Effector CD4-positive, alpha-beta T cell (primary cell): ENCODE data around the gene TICRR.

Experiments used
- DNase-seq: peaks from one replicate; pipeline ENCODE4 v3.0.0-alpha.2; 2020

Gene TICRR

DNA sequence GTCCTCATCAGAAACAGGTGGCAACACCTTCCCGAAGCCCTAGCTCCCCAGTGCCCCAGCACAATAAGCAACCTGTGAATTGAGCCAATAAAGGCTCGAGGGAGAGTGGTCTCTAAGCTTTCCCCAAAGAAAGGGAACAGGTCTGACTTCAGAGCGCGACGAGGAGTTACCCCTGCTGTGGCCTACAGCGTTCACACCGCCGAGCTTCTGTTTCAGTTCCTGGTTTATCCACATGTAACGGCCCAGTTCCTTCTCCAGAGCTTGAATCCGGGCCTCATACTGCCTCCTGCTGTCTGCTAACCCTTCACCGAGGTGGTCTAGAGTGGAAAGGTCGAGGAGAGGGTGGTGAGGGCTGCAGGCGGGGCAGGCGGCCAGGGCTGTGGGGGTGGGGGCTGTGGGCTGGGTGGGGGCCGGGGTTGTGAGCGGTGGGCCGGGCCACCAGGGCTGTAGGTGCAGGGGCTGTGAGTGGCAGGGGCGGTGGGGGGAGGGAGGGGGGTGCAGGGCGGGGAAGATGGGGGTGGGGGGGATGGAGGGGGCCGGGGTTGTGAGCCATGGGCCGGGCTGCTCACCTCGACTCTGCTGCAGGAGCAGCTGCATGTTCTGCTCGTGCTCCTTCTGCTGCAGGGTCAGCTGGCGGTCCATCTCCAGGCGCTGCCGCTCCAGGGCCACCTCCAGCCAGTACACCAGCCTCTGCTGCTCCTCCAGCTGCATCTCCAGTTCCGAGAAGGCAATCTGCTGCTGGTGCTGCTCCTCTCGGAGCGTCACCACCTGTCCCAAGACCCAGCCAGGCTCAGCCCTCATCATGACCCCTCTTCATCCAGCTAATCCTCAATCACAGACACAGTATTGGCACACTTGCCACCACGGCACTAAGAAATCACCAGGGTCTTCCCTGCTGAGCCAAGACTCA lies 53.8 kb downstream of the TICRR start:
- no peak for DNase-seq

DNA sequence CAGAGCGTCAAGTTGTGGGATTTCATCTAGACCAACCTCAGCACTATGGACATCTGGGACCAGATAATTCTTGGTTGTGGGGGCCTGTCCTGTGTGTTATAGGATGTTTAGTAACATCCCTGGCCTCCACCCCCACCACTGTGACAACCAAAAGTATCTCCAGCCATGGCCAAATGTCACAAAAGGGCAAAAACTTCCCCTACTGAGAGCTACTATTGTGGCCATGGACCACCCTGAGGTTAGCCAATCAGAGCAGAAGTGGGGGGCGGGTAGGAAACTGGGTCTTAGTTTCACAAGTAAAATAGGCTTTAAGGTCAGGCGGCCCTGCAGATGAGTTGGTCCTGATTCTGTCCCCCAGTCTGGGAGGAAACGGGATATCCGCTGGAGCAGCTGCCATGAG lies 54.6 kb downstream of the TICRR start:
- DNase-seq = no peak

DNA sequence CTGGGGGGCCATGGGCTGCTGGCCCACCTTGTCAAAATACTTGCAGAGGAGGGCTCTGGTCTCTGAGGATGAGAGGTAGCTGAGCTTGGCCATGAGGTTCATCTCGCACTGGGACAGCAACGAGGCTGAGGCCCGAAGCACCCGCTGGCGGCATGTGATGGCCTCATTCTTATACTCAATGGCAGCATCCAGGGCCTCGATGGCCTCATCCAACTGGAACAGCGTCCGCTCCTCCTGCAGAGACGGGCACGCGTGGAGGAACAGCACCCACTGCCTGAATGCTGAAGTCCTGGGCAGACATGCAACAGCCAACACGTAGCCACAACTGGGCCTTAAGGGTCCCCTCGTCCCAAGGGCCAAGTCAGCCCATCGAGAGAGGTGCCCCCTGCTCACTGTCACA lies 55.0 kb downstream of the TICRR start:
- no peak for DNase-seq

DNA sequence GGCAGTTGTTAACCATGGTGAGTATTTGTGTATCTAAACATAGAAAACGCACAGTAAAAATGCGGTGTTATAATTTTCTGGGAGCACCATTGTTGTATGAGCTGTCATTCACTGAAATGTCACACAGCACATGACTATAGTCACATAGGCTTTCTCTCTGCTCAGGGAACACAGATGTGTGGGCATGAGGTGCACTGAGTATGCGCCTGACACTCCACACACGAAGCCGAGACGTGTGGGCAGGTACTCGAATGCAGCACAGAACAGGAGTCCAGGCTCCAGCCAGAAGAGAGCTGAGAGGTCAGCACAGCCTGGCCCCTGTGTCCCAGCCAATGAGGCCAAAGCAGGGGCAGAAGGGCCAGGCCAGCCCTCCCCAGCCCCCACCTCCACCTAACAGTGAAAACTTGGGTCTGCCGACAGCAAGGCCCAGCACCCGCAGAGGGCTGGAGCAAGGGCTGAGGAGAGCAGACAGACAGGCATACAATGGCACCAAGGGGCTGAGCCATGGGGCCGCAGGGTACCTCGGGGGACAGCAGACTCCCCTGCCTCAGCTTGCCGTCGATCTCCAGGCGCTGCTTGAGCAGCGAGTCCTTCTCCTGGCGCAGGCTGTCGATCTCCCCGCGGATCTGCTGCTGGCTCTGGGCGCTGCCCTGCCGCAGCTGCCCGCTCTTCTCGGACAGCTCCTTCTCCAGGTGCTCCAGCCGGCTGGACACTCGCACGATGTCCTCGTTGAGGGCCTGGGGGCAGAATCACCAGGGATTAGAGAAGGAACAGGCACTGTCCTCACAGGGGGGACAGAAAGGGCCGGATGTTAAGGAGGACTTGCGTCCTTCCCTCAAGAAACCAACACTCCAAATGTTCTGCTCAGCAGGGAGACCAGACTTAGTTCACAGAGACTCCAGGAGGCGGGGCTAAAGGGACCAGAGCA lies 56.0 kb downstream of the TICRR start:
- DNase-seq = no peak

DNA sequence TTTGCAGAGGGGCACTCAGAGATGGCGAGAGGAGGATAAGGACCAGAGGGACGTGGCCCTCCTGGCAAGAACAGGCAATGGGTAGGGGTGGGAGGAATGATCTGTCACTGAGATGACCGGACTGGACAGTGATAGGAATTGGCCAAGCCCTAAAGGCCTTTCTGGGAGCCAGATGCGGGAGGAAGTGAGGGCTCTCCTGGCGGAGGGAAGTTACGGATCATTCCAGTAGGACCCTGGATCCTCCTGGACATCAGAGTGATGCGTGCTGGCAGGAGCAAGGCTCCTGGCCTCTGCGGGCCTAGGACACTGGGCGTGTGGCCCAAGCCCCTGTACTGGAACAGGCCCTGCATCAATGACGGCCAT lies 56.6 kb downstream of the TICRR start:
- no peak for DNase-seq

DNA sequence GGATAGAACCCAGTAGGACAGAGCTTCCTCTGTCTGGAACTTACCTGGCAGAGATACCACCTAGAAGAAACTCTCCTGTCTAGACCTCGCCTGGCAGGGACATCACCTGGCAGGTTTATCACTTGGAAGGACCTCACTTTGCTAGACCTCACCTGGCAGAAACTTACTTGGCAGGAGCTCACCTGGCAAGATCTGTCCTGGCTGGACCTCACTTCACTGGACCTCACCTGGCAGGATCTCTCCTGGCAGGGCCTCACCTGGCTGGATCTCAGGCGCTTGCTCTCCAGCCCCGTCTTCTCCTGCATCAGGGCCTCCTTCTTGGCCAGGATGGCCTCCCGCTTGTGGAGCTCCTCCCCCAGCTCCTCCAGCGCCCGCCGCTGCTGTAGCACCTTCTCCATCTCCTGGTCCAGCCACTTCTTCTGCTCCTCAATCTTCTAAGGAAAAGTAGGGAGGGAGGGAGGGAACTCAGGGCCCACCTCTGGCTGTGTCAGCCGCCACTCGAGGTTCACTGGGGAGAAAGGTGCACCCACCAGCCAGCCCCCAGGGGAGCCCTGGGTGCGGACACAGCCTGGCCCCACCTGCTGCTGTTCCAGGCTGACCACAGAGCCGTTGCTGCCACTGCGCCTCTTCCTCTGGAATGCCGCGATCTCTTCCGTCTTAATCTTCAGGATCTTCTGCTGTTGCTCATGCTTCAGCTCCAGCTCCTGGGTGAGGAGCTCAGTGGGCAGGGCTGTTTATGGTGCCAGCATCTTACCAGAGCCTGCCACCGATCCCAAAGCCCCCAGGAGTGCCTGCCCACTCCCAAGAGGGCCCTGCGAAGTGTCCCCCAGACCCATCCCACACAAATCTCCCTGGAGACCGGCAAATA lies 57.5 kb downstream of the TICRR start:
- no peak for DNase-seq

DNA sequence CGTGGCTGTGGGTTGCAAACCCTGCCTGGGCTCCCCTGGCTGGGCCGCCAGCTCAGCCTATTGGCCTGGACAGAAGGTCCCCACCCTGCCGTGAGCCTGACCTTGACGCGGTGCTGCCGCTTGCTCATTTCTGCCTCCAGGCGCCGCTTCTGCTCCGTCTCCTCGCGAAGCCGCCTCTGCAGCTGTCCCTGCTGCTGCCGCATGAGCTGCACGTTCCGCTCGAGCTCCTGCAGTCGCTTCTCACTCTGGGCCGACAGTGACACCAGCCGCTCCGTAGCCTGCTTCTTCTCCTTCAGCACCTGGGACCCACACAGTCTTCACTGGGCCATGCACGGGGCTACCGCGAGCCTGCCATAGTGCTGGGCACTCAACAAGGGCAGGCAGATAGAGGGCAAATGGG lies 58.3 kb downstream of the TICRR start:
- DNase-seq = no peak

DNA sequence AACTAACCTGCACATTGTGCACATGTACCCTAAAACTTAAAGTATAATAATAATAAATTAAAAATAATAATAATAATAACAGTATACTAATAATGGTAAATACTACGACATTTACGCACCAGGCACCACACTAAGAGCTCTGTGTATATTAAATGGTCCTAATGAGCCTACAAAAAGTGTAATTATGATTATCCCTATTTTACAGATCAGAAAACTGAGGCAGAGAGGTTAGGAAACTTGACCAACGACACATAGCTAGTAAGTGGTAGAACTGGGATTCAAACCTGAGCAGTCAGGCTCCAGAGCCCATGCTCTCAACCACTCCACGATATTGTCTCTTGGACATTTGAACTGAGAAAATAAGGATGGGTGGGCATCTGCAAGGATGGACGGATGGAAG lies 65.0 kb downstream of the TICRR start:
- DNase-seq = no peak

DNA sequence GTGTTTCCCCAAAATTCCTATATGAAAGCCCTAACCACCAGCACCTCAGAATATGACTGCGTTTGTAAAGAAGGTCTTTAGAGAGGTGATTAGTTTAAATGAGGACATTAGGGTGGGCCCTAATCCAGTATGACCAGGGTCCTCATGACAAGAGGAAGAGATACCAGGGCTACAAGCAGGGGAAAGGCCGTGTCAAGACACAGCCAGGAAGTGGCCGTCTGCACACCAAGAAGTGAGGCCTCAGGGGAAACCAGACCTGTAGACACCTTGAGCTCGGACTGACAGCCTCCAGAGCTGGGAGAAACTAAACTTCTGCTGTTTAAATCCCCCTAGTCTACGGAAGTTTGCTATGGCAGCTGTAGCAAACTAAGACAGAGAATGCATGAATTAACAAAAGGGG lies 65.8 kb downstream of the TICRR start:
- DNase-seq = no peak

DNA sequence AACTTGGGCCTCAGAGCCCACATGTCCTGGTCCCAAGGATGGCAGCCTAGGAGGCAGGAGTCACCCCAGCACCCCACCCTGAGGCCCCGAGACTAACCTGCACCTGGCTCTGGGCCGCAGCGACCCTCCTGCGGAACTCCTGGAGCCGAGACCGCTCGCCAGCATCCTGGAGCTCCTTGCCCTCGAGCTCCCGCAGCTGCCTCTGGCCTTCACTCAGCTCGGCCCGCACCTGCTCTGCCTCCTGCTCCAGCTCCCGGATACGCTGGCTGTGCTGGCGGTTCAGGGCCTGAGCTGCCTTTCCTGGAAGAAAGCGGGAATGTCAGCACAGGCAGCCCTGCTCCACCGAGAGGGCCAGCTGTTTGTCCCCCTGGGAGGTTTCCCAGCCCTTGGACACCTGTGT lies 66.8 kb downstream of the TICRR start:
- DNase-seq = no peak

DNA sequence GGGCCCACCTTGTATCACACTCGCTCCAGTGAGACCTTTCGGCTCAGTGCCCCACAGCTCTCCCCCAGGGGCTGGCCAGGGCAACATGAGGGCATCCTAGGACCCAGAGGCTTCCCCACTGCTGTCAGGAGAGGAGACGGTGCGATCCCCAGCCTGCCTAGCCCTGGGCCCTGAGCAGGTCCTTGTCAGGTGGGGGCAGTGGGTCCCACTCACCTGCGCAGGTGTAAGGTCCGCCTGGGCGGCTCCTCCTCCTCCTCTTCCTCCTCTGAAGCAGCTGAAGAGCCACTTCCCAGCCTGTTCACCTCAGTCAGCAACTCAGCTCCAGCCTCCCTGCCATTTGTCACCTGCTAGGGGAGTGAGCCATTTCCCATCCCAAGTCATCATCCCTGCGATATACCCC lies 70.4 kb downstream of the TICRR start:
- DNase-seq = no peak

DNA sequence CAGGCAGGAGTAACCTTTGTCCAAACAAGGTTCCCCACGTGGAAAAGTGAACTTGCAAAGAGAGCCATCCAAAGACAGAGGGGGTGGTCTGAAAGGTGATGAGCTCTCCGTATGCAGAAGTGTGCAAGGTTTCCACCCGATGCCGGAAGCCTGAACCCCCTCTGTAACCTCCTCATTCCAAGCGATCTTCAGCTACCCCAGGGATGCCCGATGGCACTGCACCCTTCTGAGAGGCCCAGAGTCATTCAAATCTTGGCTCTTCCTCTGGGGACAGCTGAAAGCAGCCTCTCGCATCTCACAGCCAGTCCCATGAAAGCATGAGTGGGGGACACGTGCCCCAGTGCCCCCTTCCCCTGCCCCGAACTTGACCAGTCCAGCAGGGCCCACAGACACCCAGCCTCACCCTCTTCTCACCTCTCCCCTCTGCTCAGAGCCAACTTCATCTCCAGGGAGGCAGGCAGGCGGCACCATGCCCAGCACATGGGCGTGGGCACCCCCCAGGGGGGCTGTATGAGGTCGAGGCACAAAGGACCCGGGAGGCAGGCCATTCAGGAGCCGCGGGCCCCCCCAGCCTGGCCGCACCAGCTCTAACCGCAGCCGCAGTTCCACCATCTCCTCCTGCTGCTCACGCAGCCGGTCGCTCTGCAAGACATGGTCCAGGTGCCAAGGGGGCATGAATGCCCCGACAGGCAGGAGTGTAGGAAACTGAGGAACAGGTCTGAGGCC lies 71.3 kb downstream of the TICRR start:
- no peak for DNase-seq

DNA sequence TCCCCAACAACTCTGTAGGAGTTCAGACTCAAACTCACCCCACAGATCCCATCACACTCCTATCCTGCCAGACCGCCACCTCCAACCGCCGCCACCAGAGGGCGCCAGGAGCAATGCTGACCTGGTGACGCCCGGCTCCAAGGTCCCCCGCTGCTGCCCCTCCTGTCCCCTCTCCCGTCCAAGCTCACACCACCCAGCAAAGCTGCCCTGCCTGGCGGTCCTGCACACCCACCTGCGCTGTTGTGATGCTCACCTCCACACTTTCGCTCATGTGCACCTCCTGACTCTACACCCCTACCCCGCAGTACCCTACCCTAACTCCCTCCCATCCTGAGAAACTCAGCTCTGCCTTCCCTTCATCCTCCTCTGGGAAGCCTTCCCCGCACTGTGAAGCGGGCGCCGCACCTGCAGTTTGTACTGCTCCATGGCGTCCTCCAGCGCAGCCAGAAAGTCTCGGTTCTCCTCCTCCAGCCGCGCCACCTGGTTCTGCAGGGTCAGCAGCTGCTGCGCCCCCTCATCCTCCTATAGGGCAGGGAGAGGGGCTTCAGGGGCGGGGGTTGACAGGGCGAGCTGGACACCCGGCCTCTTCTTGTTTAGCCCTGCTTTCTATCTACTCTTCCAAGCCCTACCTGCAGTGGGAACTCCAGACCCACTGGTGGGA lies 72.1 kb downstream of the TICRR start:
- DNase-seq = peak; percentile 39

DNA sequence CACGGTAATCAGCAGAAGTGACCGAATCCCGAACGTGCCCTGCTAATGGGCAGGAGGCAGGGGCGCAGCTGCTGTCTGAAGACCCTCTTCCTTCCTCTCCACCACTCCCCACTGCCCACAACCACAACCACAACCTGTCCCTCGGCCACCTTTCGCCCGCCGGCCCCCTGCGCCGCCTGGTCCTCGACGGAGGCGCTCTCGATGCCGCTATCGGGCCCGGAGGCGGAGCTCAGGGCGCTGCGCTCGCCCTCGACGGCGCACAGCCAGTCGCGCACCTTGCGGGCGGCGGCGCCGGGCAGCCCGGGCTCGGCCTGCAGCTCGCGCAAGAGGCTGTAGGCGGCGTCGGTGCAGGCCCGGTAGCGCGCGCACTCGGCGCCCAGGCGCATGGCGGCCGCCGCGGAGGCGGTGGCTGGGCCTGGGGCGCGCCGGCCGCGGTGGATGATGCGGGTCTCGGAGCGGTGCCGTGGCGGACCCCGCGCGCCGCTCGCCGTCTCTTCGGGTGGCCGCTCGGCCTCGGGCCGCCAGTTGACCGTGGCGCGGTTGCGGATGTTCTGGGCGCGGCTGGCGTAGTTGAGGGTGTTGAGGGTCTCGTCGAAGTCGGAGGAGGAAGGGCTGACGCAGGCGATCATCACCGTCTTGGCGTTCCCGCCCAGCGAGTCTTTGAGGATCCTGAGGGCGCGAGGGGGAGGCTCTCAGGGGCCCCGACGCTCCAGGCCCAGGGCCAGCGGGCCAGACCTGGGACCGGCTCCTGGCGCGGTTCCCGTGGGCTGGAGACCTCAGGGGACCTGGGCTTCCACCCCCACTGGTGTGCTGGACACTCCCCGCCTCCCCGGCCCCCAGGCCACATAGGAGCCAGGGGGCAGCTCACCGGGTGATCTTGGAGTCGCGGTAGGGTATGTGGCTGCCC lies 73.1 kb downstream of the TICRR start:
- no peak for DNase-seq

DNA sequence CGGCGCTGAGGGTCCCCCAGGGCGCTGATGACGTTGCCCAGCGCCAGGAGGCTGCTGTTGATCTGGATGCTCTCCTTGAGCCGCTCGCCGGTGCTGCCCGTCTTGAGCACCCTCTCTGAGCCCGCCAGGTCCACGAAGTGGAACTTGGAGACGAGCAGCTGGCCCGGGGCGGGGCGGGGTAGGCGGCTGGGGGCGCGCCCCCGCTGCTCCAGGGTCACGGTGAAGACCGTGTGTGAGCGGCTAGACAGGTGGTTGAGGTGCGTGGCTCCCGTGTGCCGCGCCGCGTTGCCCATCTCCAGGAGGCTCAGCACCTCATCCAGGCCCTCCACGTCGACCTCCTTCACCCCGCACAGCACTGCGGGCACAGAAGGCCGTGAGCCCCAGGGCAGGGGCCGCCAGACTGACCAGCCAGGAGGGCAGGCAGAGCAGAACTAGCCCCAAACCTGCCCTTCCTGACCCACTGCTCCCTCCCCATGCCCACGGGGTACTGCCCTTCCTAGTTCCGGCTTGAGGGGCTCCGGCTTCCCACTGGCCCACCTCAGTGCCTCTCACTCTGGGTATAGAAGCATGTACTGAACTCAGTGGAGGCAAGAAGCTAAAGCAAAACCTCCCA lies 73.8 kb downstream of the TICRR start:
- DNase-seq = no peak

DNA sequence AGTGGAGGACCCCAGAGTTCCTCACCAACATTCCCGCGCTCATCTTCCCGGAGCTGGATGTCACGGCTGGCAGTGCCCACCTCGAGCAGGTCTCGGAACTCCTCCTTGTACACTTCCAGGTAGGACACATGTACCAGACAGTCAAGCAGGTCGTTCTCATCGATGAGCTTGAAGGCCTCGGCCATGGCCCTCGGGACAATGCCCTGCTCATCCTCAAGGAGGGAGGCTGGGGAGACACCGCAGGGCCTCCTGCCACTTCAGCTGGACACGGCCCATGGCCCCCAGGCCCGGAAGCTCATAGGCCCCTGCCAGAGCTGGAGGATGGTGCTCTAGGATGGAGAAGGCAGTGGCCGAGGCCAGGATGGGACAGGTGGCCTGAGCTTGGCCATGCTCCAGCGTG lies 74.4 kb downstream of the TICRR start:
- DNase-seq = no peak

DNA sequence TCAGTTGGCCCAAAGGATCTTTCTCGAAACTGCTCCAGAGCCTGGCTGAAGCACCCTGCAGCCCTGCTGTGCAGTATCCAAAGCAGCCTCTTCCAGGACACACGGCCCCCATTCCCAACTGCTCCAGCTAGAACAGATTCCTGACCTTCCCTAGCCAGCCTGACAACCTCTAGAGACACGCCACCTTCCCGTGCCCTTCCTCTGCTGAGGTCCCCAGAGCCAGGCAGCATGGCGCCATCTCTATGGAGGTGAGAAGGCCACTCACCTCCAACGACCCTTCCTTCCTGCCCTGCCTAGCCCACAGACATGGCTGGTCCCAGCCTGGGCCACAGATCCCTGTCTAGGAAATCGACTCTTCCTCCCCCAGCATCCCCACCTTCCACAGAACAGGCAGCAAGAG lies 76.9 kb downstream of the TICRR start:
- DNase-seq = no peak

DNA sequence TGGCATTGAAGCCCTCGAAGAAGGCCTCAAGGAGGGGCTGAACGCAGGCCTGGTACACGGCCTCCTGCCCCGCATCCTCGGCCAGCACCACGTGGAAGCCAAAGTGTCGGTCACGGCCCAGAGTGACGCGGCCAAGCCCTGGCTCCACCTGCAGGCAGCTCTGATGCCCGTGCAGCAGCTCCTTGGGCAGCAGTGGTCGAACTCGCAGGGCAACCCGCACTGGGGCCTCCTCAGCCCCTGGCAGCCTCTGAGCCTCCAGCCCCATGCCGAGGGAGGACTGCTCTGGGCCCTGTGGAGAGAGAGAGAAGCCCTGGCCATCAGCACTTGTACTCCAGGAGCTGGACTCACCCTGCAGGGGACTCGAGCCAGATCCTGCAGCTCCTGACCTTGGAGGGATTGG lies 77.4 kb downstream of the TICRR start:
- no peak for DNase-seq

DNA sequence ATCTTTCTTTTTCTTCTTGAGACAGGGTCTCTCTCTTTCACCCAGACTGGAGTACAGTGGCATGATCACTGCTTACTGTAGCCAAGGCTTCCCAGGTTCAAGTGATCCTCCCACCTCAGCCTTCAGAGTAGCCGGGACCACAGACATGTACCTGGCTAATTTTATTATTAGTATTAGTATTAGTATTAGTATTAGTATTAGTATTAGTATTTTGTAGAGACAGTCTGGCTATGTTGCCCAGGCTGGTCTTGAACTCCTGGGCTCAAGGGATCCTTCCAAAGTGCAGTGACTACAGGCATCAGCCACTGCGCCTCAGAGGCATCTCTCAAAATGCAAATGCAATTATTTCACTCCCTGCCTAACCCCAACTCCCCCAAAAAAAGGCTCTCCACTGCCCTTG lies 78.3 kb downstream of the TICRR start:
- no peak for DNase-seq

DNA sequence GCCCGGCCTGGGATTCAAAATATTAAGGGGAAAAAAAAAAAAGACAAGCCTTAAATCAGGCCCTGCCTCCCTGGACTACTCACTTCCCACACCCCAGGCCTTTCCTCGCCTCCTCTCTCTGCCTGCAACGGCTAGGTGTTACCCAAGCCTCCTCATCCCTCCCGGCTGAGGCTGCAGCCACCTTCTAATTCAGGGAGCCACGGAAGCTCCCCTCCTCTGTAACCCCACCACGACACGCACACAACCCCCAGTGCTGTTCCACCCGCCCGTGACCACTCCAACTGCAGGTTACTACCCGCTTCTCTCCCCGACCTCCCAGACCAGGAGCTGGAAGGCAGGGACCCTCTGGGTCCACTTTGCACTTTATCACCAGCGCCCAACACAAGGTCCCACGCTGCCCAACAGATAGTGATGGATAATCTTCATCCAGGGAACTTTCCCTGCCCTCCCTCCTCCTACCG lies 79.1 kb downstream of the TICRR start:
- no peak for DNase-seq
